K562 (cell line): ENCODE data around the gene SLC25A21. TPM values are rescaled to one million over a fixed set of nuclear protein-coding genes. Genes with fewer than 3 reads are reported as not detected.

Experiments
- CBFA2T2 ChIP-seq: fragments of 450-650 bp; conservative IDR thresholded peaks from 2 replicates; pipeline ENCODE4 v1.6.1; 2017; ENCODE audit warnings: mild to moderate bottlenecking
- POLR2G ChIP-seq: fragments of 200-400 bp; formaldehyde crosslinking; IDR thresholded peaks from 2 replicates; pipeline ENCODE4 v1.6.1; 2017; ENCODE audit warnings: low read depth, mild to moderate bottlenecking, antibody characterized with exemption, low read length, moderate library complexity
- STAT6 ChIP-seq: sonication (generic); formaldehyde crosslinking; IDR thresholded peaks from 2 replicates; pipeline ENCODE4 v1.8.1; 2023; ENCODE audit warnings: mild to moderate bottlenecking, missing genetic modification reagents
- ZFPM2 ChIP-seq: fragments of 250-450 bp; sonication (Bioruptor Pico); IDR thresholded peaks from 2 replicates; pipeline ENCODE4 v1.5.1; 2022; ENCODE audit warnings: mild to moderate bottlenecking
- polyA plus RNA-seq, 8 experiments: library from polyadenylated mRNA; depleted of rRNA in 4 of 8; stranded (reverse) in 5 of 8; unstranded in 3 of 8; fragments of >200 nt; fragmentation: Nextera tagmentation in 2 of 8; fragmentation: Illumina TruSeq in 1 of 8; extraction: Ambion mirVana in 2 of 8; extraction: Trizol in 1 of 8; gene quantifications; 2 replicates each; pipeline versions ENCODE4 v1.2.1 to v1.2.3, GENCODE V29; 2011 to 2014; ENCODE audit warnings: inconsistent platforms in 1 of 8, missing spikeins in 1 of 8
- total RNA-seq, 7 experiments: library from RNA; depleted of rRNA in 6 of 7; stranded (reverse); fragments of >200 nt in 6 of 7; fragmentation: Illumina TruSeq in 2 of 7; extraction: Trizol in 2 of 7; gene quantifications; 2 replicates each; pipeline versions ENCODE4 v1.2.1 to v1.2.3, GENCODE V29; 2011 to 2021; ENCODE audit warnings: low replicate concordance in 1 of 7
- TF ChIP-seq, protein P1 (sequence below): sonication (generic); formaldehyde crosslinking; IDR thresholded peaks from 2 replicates; pipeline ENCODE4 v1.8.0; 2022; ENCODE audit warnings: mild to moderate bottlenecking, missing genetic modification reagents

Gene SLC25A21
- total and polyA plus RNA-seq, 9 of the 15 experiments (the other 6 are each of a cell fraction or from before 2014, with no cell fraction given) = 15.2 to 46.7 (median 28.7) TPM

GRCh38 chr14:36656687-36657398 is 515.6 kb downstream of the SLC25A21 start (continued):
- TF ChIP-seq, protein P1, sequence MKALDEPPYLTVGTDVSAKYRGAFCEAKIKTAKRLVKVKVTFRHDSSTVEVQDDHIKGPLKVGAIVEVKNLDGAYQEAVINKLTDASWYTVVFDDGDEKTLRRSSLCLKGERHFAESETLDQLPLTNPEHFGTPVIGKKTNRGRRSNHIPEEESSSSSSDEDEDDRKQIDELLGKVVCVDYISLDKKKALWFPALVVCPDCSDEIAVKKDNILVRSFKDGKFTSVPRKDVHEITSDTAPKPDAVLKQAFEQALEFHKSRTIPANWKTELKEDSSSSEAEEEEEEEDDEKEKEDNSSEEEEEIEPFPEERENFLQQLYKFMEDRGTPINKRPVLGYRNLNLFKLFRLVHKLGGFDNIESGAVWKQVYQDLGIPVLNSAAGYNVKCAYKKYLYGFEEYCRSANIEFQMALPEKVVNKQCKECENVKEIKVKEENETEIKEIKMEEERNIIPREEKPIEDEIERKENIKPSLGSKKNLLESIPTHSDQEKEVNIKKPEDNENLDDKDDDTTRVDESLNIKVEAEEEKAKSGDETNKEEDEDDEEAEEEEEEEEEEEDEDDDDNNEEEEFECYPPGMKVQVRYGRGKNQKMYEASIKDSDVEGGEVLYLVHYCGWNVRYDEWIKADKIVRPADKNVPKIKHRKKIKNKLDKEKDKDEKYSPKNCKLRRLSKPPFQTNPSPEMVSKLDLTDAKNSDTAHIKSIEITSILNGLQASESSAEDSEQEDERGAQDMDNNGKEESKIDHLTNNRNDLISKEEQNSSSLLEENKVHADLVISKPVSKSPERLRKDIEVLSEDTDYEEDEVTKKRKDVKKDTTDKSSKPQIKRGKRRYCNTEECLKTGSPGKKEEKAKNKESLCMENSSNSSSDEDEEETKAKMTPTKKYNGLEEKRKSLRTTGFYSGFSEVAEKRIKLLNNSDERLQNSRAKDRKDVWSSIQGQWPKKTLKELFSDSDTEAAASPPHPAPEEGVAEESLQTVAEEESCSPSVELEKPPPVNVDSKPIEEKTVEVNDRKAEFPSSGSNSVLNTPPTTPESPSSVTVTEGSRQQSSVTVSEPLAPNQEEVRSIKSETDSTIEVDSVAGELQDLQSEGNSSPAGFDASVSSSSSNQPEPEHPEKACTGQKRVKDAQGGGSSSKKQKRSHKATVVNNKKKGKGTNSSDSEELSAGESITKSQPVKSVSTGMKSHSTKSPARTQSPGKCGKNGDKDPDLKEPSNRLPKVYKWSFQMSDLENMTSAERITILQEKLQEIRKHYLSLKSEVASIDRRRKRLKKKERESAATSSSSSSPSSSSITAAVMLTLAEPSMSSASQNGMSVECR (CRISPR knock-in tag) = no peak
- TF ChIP-seq STAT6 (CRISPR knock-in tag) = no peak
- no peak for TF ChIP-seq CBFA2T2
- no peak for TF ChIP-seq ZFPM2 (CRISPR knock-in tag)
- TF ChIP-seq POLR2G = no peak
